B cell (primary cell): Measurements from ENCODE around the gene EDNRA.

Experiments used
- CTCF ChIP-seq: fragments of 200-600 bp; IDR thresholded peaks from one replicate; pipeline ENCODE4 v1.8.0; 2022; ENCODE audit warnings: antibody characterized with exemption, mild to moderate bottlenecking
- EZH2 ChIP-seq: IDR thresholded peaks from 2 replicates; pipeline ENCODE4 v1.6.1; 2012; ENCODE audit warnings: borderline replicate concordance, low read depth, mild to moderate bottlenecking, moderate library complexity, low read length; ENCODE audit not compliant: insufficient read depth, poor library complexity, severe bottlenecking

GRCh38 chr4:147539959-147540358 lies 59.1 kb downstream of the EDNRA start:
- TF ChIP-seq CTCF (no peak), EZH2 (no peak)
